ENCODE measurements around the gene PPFIA1. TPM values are rescaled to one million over a fixed set of nuclear protein-coding genes. Genes with fewer than 3 reads are reported as not detected.
A peak's percentile ranks its signal among the peaks of the same experiment; 100 is the strongest.
"Not testable (repeated sequence)": the region's sequence is repeated elsewhere in the genome, so short reads cannot be mapped to it uniquely, and the experiment has no call there.

The PPFIA1 gene
- polyA plus RNA-seq, 1 donor, result 28.7 TPM

GRCh38 chr11:70322666-70323065 is 52.2 kb downstream of the PPFIA1 start:
- H3K9me3 ChIP-seq (ENCODE audit: control insufficient read depth, low read depth, low read length), result no peaks in the 10 kb centered on the region
- H3K4me1 ChIP-seq (ENCODE audit: control insufficient read depth, insufficient read depth, low read length), result no peaks in the 10 kb centered on the region
- H3K27me3 ChIP-seq (ENCODE audit: control insufficient read depth, insufficient read depth, low read length), result no peaks in the 10 kb centered on the region
- no CpG with 5 or more reads among the region's 2 CpGs for WGBS (ENCODE audit: insufficient coverage, low lambda C conversion rate)
- peaks cover 37% of the 10 kb centered on the region for H3K36me3 ChIP-seq (ENCODE audit: control insufficient read depth, insufficient read depth, low read length)
- H3K4me3 ChIP-seq (ENCODE audit: low read length), result no peak overlapping the region
- DNase-seq, result no peak
- no peak overlapping the region for H3K27ac ChIP-seq (ENCODE audit: low read length)

- WGBS (ENCODE audit: insufficient coverage, low lambda C conversion rate), result no CpG with 5 or more reads among the region's 1 CpG
- Histone ChIP-seq H3K4me3 (ENCODE audit: low read length) (no peak overlapping the region), H3K27ac (ENCODE audit: low read length) (no peak overlapping the region), H3K27me3 (ENCODE audit: control insufficient read depth, insufficient read depth, low read length) (no peaks in the 10 kb centered on the region), H3K4me1 (ENCODE audit: control insufficient read depth, insufficient read depth, low read length) (no peaks in the 10 kb centered on the region), H3K36me3 (ENCODE audit: control insufficient read depth, insufficient read depth, low read length) (peaks cover 42% of the 10 kb centered on the region), H3K9me3 (ENCODE audit: control insufficient read depth, low read depth, low read length) (no peaks in the 10 kb centered on the region)
- DNase-seq, result no peak
These were observed 53.3 kb downstream of the PPFIA1 start for GRCh38 chr11:70323806-70324205.

GRCh38 chr11:70324376-70325115 is 54.1 kb downstream of the PPFIA1 start:
- H3K4me3 ChIP-seq (ENCODE audit: low read length), result no peak overlapping the region
- 100% methylated on average over 2 of the region's 10 CpGs for WGBS (ENCODE audit: insufficient coverage, low lambda C conversion rate)
- no peak overlapping the region for H3K27ac ChIP-seq (ENCODE audit: low read length)
- H3K36me3 ChIP-seq (ENCODE audit: control insufficient read depth, insufficient read depth, low read length), result peaks cover 47% of the 10 kb centered on the region
- H3K4me1 ChIP-seq (ENCODE audit: control insufficient read depth, insufficient read depth, low read length), result no peaks in the 10 kb centered on the region
- no peaks in the 10 kb centered on the region for H3K9me3 ChIP-seq (ENCODE audit: control insufficient read depth, low read depth, low read length)
- DNase-seq, result no peak
- no peaks in the 10 kb centered on the region for H3K27me3 ChIP-seq (ENCODE audit: control insufficient read depth, insufficient read depth, low read length)

- Histone ChIP-seq H3K4me3 (ENCODE audit: low read length) (no peak overlapping the region), H3K36me3 (ENCODE audit: control insufficient read depth, insufficient read depth, low read length) (peaks cover 54% of the 10 kb centered on the region), H3K4me1 (ENCODE audit: control insufficient read depth, insufficient read depth, low read length) (no peaks in the 10 kb centered on the region), H3K27ac (ENCODE audit: low read length) (no peak overlapping the region), H3K9me3 (ENCODE audit: control insufficient read depth, low read depth, low read length) (no peaks in the 10 kb centered on the region), H3K27me3 (ENCODE audit: control insufficient read depth, insufficient read depth, low read length) (no peaks in the 10 kb centered on the region)
- WGBS (ENCODE audit: insufficient coverage, low lambda C conversion rate), result 100% methylated on average over 1 of the region's 3 CpGs
- no peak for DNase-seq
These were observed 55.3 kb downstream of the PPFIA1 start for GRCh38 chr11:70325824-70326223.

- Histone ChIP-seq H3K4me3 (ENCODE audit: low read length) (no peak overlapping the region), H3K27me3 (ENCODE audit: control insufficient read depth, insufficient read depth, low read length) (no peaks in the 10 kb centered on the region), H3K27ac (ENCODE audit: low read length) (no peak overlapping the region), H3K36me3 (ENCODE audit: control insufficient read depth, insufficient read depth, low read length) (peaks cover 57% of the 10 kb centered on the region), H3K4me1 (ENCODE audit: control insufficient read depth, insufficient read depth, low read length) (no peaks in the 10 kb centered on the region), H3K9me3 (ENCODE audit: control insufficient read depth, low read depth, low read length) (no peaks in the 10 kb centered on the region)
- DNase-seq, result peak in 1 of 2 donors; percentile 9
- WGBS (ENCODE audit: insufficient coverage, low lambda C conversion rate), result 100% methylated on average over 1 of the region's 6 CpGs
These were observed 55.9 kb downstream of the PPFIA1 start for GRCh38 chr11:70326365-70326811.

GRCh38 chr11:70326833-70327232 is 56.3 kb downstream of the PPFIA1 start:
- no peak for DNase-seq
- H3K9me3 ChIP-seq (ENCODE audit: control insufficient read depth, low read depth, low read length), result no peaks in the 10 kb centered on the region
- H3K36me3 ChIP-seq (ENCODE audit: control insufficient read depth, insufficient read depth, low read length), result peaks cover 58% of the 10 kb centered on the region
- H3K4me1 ChIP-seq (ENCODE audit: control insufficient read depth, insufficient read depth, low read length), result no peaks in the 10 kb centered on the region
- H3K27me3 ChIP-seq (ENCODE audit: control insufficient read depth, insufficient read depth, low read length), result no peaks in the 10 kb centered on the region
- no peak overlapping the region for H3K27ac ChIP-seq (ENCODE audit: low read length)
- WGBS (ENCODE audit: insufficient coverage, low lambda C conversion rate), result no CpG with 5 or more reads among the region's 2 CpGs
- no peak overlapping the region for H3K4me3 ChIP-seq (ENCODE audit: low read length)

- Histone ChIP-seq H3K27me3 (ENCODE audit: control insufficient read depth, insufficient read depth, low read length) (no peaks in the 10 kb centered on the region), H3K36me3 (ENCODE audit: control insufficient read depth, insufficient read depth, low read length) (peaks cover 61% of the 10 kb centered on the region), H3K4me1 (ENCODE audit: control insufficient read depth, insufficient read depth, low read length) (no peaks in the 10 kb centered on the region), H3K4me3 (ENCODE audit: low read length) (no peak overlapping the region), H3K9me3 (ENCODE audit: control insufficient read depth, low read depth, low read length) (no peaks in the 10 kb centered on the region), H3K27ac (ENCODE audit: low read length) (no peak overlapping the region)
- no peak for DNase-seq
- 96% methylated on average over 3 of the region's 10 CpGs for WGBS (ENCODE audit: insufficient coverage, low lambda C conversion rate)
These were observed 57.2 kb downstream of the PPFIA1 start for GRCh38 chr11:70327717-70328116.

GRCh38 chr11:70328556-70328955 is 58.1 kb downstream of the PPFIA1 start:
- H3K27ac ChIP-seq (ENCODE audit: low read length), result no peak overlapping the region
- no peaks in the 10 kb centered on the region for H3K9me3 ChIP-seq (ENCODE audit: control insufficient read depth, low read depth, low read length)
- no peak overlapping the region for H3K4me3 ChIP-seq (ENCODE audit: low read length)
- WGBS (ENCODE audit: insufficient coverage, low lambda C conversion rate), result 80% methylated on average over 1 of the region's 4 CpGs
- H3K4me1 ChIP-seq (ENCODE audit: control insufficient read depth, insufficient read depth, low read length), result no peaks in the 10 kb centered on the region
- H3K27me3 ChIP-seq (ENCODE audit: control insufficient read depth, insufficient read depth, low read length), result no peaks in the 10 kb centered on the region
- peaks cover 65% of the 10 kb centered on the region for H3K36me3 ChIP-seq (ENCODE audit: control insufficient read depth, insufficient read depth, low read length)
- DNase-seq, result no peak

GRCh38 chr11:70331320-70331843 is 60.9 kb downstream of the PPFIA1 start:
- not testable (repeated sequence) for H3K4me1 ChIP-seq (ENCODE audit: control insufficient read depth, insufficient read depth, low read length); H3K27me3 ChIP-seq (ENCODE audit: control insufficient read depth, insufficient read depth, low read length); H3K4me3 ChIP-seq (ENCODE audit: low read length); DNase-seq; H3K27ac ChIP-seq (ENCODE audit: low read length); H3K9me3 ChIP-seq (ENCODE audit: control insufficient read depth, low read depth, low read length)
- peaks cover 80% of the 10 kb centered on the region for H3K36me3 ChIP-seq (ENCODE audit: control insufficient read depth, insufficient read depth, low read length)
- WGBS (ENCODE audit: insufficient coverage, low lambda C conversion rate), result 100% methylated on average over 1 of the region's 5 CpGs

- H3K36me3 ChIP-seq (ENCODE audit: control insufficient read depth, insufficient read depth, low read length), result peaks cover 80% of the 10 kb centered on the region
- H3K27ac ChIP-seq (ENCODE audit: low read length), result no peak overlapping the region
- H3K4me1 ChIP-seq (ENCODE audit: control insufficient read depth, insufficient read depth, low read length), result no peaks in the 10 kb centered on the region
- DNase-seq, result no peak
- no peaks in the 10 kb centered on the region for H3K9me3 ChIP-seq (ENCODE audit: control insufficient read depth, low read depth, low read length)
- no peak overlapping the region for H3K4me3 ChIP-seq (ENCODE audit: low read length)
- H3K27me3 ChIP-seq (ENCODE audit: control insufficient read depth, insufficient read depth, low read length), result no peaks in the 10 kb centered on the region
- 96% methylated on average over 5 of the region's 10 CpGs for WGBS (ENCODE audit: insufficient coverage, low lambda C conversion rate)
These were observed 61.4 kb downstream of the PPFIA1 start for GRCh38 chr11:70331901-70332300.

GRCh38 chr11:70332567-70332966 is 62.1 kb downstream of the PPFIA1 start:
- no peak for DNase-seq
- no CpG with 5 or more reads among the region's 7 CpGs for WGBS (ENCODE audit: insufficient coverage, low lambda C conversion rate)
- Histone ChIP-seq H3K27ac (ENCODE audit: low read length) (no peak overlapping the region), H3K4me3 (ENCODE audit: low read length) (no peak overlapping the region), H3K27me3 (ENCODE audit: control insufficient read depth, insufficient read depth, low read length) (no peaks in the 10 kb centered on the region), H3K9me3 (ENCODE audit: control insufficient read depth, low read depth, low read length) (no peaks in the 10 kb centered on the region), H3K36me3 (ENCODE audit: control insufficient read depth, insufficient read depth, low read length) (peaks cover 81% of the 10 kb centered on the region), H3K4me1 (ENCODE audit: control insufficient read depth, insufficient read depth, low read length) (no peaks in the 10 kb centered on the region)

Measured in large intestine (tissue), 3 donors.